Sigmoid colon (tissue), 4 donors: Measurements from ENCODE around the gene NFKB1.

ENCODE experiments used
- CTCF ChIP-seq, 4 experiments: fragments of 450-650 bp in 3 of 4; fragments of 200-600 bp in 1 of 4; IDR thresholded peaks; one replicate each; pipeline ENCODE4 v1.5.1; 2016 to 2019; ENCODE audit warnings: antibody characterized with exemption in 4 of 4, mild to moderate bottlenecking in 3 of 4, moderate library complexity in 2 of 4
- EP300 ChIP-seq, 4 donors: sonication (generic); formaldehyde crosslinking; IDR thresholded peaks; one replicate each; pipeline ENCODE4 v1.6.1; 2017; ENCODE audit warnings: antibody characterized with exemption in 4 of 4
- POLR2A ChIP-seq, 2 donors: fragments of 450-650 bp; IDR thresholded peaks; one replicate each; pipeline ENCODE4 v1.6.1; 2016; ENCODE audit warnings: antibody characterized with exemption in 2 of 2, mild to moderate bottlenecking in 2 of 2, moderate library complexity in 2 of 2
- POLR2AphosphoS5 ChIP-seq, 4 donors: sonication (generic); formaldehyde crosslinking; IDR thresholded peaks; one replicate each; pipeline ENCODE4 v1.6.1; 2017; ENCODE audit warnings: antibody characterized with exemption in 4 of 4

DNA sequence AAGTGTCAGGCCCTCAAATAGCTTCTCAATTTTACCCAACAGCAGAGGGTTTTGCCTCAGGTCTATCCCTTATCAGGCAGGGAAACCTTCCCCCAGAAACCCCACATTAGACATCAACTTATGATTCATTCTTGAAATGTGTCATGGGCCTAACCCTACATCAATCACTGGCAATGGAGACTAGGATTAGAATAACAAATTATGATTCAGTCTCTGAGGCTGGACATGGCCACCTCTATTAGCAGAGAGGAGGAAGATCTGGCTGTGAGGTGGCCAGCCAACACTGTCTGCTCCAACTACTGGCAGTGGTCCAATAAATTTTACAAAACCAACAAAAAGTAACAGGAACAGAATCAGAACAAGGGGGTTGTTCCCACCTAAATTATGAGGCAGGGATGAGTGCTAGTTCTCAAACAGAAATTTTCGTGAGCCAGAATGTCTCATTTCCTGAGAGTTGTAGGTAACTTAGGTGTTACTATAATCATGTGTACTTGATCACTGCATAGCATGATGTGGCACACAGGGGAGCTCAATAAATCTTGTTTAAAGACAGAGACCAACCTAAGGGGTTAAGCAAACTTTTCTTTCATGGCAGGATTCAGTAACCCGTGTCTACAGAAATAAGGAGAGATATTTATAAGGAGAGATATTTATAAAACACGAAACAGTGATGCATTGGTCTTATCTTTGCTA is 126.8 kb downstream of the NFKB1 start:
- no peak for TF ChIP-seq CTCF (IDR thresholded peaks at IDR 0.05)
- TF ChIP-seq EP300 (IDR thresholded peaks at IDR 0.05) = no peak
- TF ChIP-seq POLR2A (IDR thresholded peaks at IDR 0.05) = no peak
- TF ChIP-seq POLR2AphosphoS5 (IDR thresholded peaks at IDR 0.05) = no peak
